Fibroblast of villous mesenchyme (primary cell): ENCODE measurements around the gene NCK2. TPM values are rescaled to one million over a fixed set of nuclear protein-coding genes. Genes with fewer than 3 reads are reported as not detected.

ENCODE experiments used
- DNase-seq: peaks from one replicate; pipeline ENCODE4 v3.0.0-alpha.2; 2010; ENCODE audit warnings: low read depth
- H3K4me3 ChIP-seq: 2 replicates; pipeline ENCODE4 v1.5.1; 2011; ENCODE audit warnings: low read depth, mild to moderate bottlenecking, low read length
- total RNA-seq: library from RNA; depleted of rRNA; stranded (reverse); fragments of >200 nt; gene quantifications from 2 replicates; pipeline ENCODE4 v1.2.3, GENCODE V29; 2012
- TF ChIP-seq, protein P1 (sequence below): IDR thresholded peaks from 2 replicates; pipeline ENCODE4 v1.5.1; 2012; ENCODE audit warnings: low read depth, mild to moderate bottlenecking, low read length; ENCODE audit not compliant: insufficient read depth

Gene NCK2
- total RNA-seq, 1 donor: 22.5 TPM

DNA sequence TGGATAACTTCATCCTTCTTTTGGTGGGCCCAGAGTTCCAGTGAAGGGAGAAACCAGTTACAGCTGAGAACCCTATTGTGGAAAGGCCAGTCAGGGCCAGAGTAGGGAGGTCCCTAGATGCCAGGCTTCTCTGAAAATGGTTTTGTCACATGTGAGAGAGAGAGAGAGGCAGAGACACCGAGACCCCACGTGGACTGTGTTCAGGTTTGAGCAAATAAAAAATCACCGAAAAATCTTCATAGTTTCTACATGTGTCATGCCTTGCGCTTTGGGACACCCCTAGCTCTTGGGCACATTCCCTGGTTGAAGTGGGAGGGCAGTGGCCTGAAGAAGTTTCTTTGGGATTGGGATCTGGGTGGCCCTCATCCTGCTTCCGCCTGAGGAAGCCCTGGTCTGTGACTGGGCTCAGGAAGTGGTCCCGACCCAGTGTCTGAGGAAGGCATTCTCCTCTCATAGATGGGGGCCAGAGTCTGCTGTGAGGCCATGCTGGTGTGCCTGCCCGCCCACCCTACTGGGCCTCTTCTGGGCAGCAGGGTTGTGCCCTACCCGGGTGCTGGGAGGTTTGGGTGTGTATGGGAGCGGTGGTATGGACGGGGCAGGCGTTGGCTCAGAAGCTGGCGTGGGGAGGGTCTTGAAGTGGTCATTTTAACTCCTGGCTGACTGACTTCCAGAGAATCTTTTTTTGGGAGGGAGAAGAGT, 16.1 kb downstream of the NCK2 start:
- no peak for DNase-seq
- TF ChIP-seq, protein P1, sequence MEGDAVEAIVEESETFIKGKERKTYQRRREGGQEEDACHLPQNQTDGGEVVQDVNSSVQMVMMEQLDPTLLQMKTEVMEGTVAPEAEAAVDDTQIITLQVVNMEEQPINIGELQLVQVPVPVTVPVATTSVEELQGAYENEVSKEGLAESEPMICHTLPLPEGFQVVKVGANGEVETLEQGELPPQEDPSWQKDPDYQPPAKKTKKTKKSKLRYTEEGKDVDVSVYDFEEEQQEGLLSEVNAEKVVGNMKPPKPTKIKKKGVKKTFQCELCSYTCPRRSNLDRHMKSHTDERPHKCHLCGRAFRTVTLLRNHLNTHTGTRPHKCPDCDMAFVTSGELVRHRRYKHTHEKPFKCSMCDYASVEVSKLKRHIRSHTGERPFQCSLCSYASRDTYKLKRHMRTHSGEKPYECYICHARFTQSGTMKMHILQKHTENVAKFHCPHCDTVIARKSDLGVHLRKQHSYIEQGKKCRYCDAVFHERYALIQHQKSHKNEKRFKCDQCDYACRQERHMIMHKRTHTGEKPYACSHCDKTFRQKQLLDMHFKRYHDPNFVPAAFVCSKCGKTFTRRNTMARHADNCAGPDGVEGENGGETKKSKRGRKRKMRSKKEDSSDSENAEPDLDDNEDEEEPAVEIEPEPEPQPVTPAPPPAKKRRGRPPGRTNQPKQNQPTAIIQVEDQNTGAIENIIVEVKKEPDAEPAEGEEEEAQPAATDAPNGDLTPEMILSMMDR: no peak
- no peak overlapping the region for H3K4me3 ChIP-seq

DNA sequence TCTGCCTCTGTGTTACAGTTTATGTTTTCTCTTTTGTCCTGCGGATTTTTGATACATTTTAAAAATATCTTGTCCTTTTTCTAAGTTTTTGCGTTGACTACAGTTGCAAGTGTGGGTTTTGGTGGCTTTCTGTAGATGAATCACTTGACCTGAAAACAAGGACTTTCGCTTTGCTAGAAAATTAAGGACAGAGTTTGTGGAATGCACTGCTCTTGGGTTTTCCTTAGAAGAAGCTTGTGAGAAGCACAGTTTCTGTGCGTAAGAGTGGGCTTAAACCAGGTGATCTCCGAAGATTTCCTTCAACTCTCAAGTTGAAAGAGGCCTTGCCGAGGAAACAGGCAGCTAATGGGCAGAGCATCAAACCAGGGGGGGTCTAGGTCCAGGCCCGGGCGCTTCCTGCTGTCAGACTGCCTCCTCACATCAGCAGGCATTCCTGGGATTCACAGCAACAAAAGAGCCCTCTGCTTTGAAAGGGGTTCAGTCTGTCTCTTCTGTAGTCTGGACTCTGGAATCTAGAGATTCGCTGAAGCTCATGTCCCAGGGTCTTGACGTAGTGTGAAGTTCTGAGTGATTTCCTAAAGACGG, 17.3 kb downstream of the NCK2 start:
- TF ChIP-seq, protein P1: no peak
- H3K4me3 ChIP-seq: no peak overlapping the region
- peak; percentile 24 for DNase-seq

DNA sequence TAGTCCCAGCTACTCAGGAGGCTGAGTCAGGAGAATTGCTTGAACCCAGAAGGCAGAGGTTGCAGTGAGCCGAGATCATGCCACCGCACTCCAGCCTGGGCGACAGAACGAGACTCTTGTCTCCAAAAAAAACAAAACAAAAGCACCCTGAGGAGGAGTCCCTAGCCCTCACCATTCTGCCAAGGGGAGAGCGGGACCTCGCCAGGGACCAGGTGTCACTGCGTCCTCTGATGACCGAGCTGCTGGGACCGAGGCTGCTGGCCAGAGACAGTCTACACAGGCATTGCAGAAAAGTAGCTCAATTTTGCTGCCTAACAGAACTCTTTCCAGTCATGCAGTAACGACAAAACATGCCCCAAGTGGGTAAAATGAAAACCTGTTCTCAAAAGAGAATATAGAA, 18.4 kb downstream of the NCK2 start:
- no peak overlapping the region for H3K4me3 ChIP-seq
- DNase-seq: no peak
- TF ChIP-seq, protein P1: no peak

DNA sequence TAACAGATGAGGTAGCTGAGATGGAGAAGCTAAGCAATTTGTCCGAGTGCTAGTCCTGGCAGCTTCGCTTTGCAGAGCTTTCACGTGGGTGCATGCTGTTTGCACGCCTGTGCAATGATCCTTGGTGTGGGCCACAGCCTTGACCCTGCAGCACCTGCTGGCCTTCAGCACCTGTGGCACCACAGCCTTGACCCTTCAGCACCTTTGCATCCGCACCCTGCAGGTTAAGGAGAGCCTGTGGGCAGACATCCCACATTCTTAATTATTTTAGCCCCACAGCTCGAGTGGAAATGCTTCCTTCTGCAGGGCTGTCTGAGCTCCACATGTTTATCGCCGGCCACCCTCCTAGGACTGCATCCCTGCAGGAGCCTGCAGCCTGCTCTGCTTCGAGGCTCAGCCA, 19.3 kb downstream of the NCK2 start:
- no peak for DNase-seq
- TF ChIP-seq, protein P1: no peak
- H3K4me3 ChIP-seq: no peak overlapping the region

DNA sequence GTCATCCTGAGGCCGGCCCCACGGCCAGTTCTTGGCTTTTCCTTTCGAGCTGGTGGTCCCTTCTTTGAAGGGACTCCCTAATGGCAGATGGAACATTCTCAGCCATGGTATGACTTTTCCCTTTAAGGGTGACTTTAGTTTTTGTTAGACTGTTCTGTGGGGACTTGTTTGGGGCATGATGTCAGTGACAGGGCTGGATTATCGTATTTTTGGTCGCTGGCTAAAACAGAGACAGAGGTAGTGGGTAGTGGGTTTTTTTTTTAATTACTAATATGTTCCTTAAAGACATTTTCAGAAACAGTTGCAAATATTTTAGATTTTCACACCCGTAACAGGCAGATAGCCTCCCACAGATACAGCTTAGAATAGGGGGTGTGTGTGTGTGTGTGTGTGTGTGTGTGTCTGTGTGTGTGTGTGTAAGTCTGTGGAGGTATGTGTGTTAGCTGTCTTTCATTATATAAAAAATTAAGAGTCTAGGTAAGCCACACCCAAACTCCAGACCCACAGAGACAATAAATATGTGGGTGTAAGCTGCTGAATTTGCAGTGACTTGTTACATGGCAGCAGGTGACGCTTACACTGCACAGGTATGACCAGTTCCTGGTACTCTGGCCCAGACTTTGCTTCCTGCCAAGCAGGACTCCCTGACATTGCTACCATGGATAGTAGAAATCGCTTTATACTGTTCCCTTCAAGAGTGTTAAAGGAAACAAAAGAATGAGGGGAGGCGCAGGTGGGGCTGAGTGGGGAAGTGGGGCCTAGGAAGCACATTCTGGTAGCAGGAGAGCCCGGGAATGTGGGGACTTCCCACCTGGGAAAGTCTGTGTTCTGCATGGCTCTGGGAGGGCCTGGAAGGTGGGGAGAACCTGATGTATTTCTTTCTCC, 20.9 kb downstream of the NCK2 start:
- no peak overlapping the region for H3K4me3 ChIP-seq
- no peak for DNase-seq
- TF ChIP-seq, protein P1: no peak

DNA sequence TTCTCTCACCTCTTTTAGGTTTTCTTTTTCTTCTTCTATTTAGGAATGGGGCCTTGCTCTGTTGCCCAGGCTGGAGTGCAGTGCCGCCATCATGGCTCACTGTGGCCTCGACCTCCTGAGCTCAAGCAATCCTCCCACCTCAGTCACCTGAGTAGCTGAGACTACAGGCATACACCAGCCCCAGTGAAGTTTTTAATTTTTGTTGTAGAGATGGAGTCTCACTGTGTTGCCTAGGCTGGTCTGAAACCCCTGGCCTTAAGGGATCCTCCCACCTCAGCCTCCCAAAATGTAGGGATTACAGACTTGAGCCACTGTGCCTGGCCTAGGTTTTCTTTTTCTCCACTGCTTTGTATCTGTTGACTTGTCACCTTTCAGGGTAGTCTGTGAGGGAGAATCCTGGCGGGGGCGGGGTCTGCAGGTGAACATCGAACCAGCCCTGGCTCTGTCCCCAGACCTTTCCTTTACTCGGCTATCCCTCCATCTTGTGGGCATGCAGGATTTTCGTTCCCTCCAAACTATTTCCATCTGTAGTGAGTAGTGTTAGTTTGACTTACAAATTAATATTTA, 21.7 kb downstream of the NCK2 start:
- DNase-seq: no peak
- TF ChIP-seq, protein P1: no peak
- no peak overlapping the region for H3K4me3 ChIP-seq
